GM12878 (cell line): Measurements from ENCODE around the gene PRKCI. TPM values are rescaled to one million over a fixed set of nuclear protein-coding genes. Genes with fewer than 3 reads are reported as not detected.

Source experiments
- ATAC-seq: fragments of 200-7000 bp; cut with Tn5 transposase; 3 replicates; pipeline ENCODE4 v1.9.1; 2020; ENCODE audit warnings: mild to moderate bottlenecking, moderate library complexity
- BruUV-seq: library from RNA; stranded (reverse); fragments of 400-500 nt; replicated peaks from 2 replicates; lab custom pipeline; 2021; lab: Mats Ljungman, UMichigan
- CTCF ChIA-PET: fragments of 300-600 bp; sonication (Branson Sonifier 250); formaldehyde crosslinking; extraction: SDS; loops from one replicate; lab custom pipeline; 2021; ENCODE audit warnings: inconsistent platforms; lab: Yijun Ruan, JAX
- POLR2A ChIA-PET: fragments of 350-600 bp; formaldehyde crosslinking; extraction: SDS; loops from one replicate; lab custom pipeline; 2021; ENCODE audit warnings: inconsistent platforms; lab: Charles Lee
- RAD21 ChIA-PET: fragments of 300-600 bp; sonication (Branson Sonifier 250); formaldehyde crosslinking; loops from one replicate; lab custom pipeline; 2023; ENCODE audit warnings: antibody characterized with exemption; ENCODE audit not compliant: unreplicated experiment; lab: Charles Lee
- SMC1A ChIA-PET: fragments of 300-600 bp; sonication (Branson Sonifier 250); formaldehyde crosslinking; loops from one replicate; lab custom pipeline; 2023; ENCODE audit not compliant: unreplicated experiment, uncharacterized antibody; lab: Charles Lee
- DNase-seq: peaks from one replicate; pipeline ENCODE4 v3.0.0-alpha.2; 2011; ENCODE audit warnings: low read depth, low spot score
- FAIRE-seq: peaks from 3 replicates; lab custom pipeline; 2011; peaks lifted over from hg19 to GRCh38; lab: Jason Lieb, UNC
- H2AFZ ChIP-seq: 2 replicates; pipeline ENCODE4 v1.6.0; 2011; ENCODE audit warnings: low read depth, low read length, control low read depth; ENCODE audit not compliant: control insufficient read depth
- H3K27ac ChIP-seq: 2 replicates; pipeline ENCODE4 v1.5.1; 2011; ENCODE audit warnings: control low read depth; ENCODE audit not compliant: control insufficient read depth, insufficient read depth
- H3K27me3 ChIP-seq, 2 experiments: replicated peaks in 1 of 2; 2 replicates each; pipeline versions ENCODE4 v1.6.0 to v1.6.1; 2011; ENCODE audit warnings: low read length in 1 of 2; ENCODE audit not compliant: control insufficient read depth in 2 of 2, insufficient read depth in 2 of 2
- H3K36me3 ChIP-seq, 2 experiments: 2 replicates each; pipeline ENCODE4 v1.5.1; 2011; ENCODE audit warnings: low read length in 1 of 2; ENCODE audit not compliant: control insufficient read depth in 2 of 2, insufficient read depth in 2 of 2
- H3K4me1 ChIP-seq: 2 replicates; pipeline ENCODE4 v1.6.1; 2011; ENCODE audit warnings: mild to moderate bottlenecking, low read length, moderate library complexity, mixed read lengths; ENCODE audit not compliant: control insufficient read depth, insufficient read depth
- H3K4me2 ChIP-seq: 2 replicates; pipeline ENCODE4 v1.6.0; 2011; ENCODE audit warnings: control low read depth; ENCODE audit not compliant: control insufficient read depth, insufficient read depth
- H3K4me3 ChIP-seq: fragments of 200-600 bp; sonication (generic); 2 replicates; pipeline ENCODE4 v1.5.1; 2016
- H3K79me2 ChIP-seq: 2 replicates; pipeline ENCODE4 v1.6.0; 2011; ENCODE audit warnings: low read length; ENCODE audit not compliant: control insufficient read depth, insufficient read depth
- H3K9ac ChIP-seq: 2 replicates; pipeline ENCODE4 v1.8.0; 2011; ENCODE audit warnings: low read length, control low read depth, mixed read lengths; ENCODE audit not compliant: control insufficient read depth, insufficient read depth
- H3K9me3 ChIP-seq: replicated peaks from 3 replicates; pipeline ENCODE4 v1.5.1; 2011; ENCODE audit warnings: mild to moderate bottlenecking, low read length; ENCODE audit not compliant: control insufficient read depth, insufficient read depth
- H4K20me1 ChIP-seq: 2 replicates; pipeline ENCODE4 v1.6.0; 2011; ENCODE audit not compliant: control insufficient read depth, insufficient read depth
- BCL11A ChIP-seq: IDR thresholded peaks from 2 replicates; pipeline ENCODE4 v1.6.1; 2011; ENCODE audit warnings: low read depth, low read length
- CHD2 ChIP-seq: IDR thresholded peaks from 2 replicates; pipeline ENCODE4 v1.6.1; 2011; ENCODE audit warnings: low read depth, low read length, improper control_type of control experiment, borderline replicate concordance
- ELK1 ChIP-seq: IDR thresholded peaks from 2 replicates; pipeline ENCODE4 v1.6.1; 2012; ENCODE audit warnings: low read depth, low read length, improper control_type of control experiment
- MEF2A ChIP-seq: IDR thresholded peaks from 2 replicates; pipeline ENCODE4 v1.6.1; 2011; ENCODE audit warnings: low read depth, mild to moderate bottlenecking, low read length, moderate library complexity; ENCODE audit not compliant: insufficient read depth
- MTA2 ChIP-seq: fragments of 450-650 bp; IDR thresholded peaks from 2 replicates; pipeline ENCODE4 v1.6.1; 2016; ENCODE audit warnings: low read depth, mild to moderate bottlenecking, moderate library complexity
- PKNOX1 ChIP-seq: fragments of 450-650 bp; IDR thresholded peaks from 2 replicates; pipeline ENCODE4 v1.6.1; 2016; ENCODE audit warnings: mild to moderate bottlenecking
- RAD51 ChIP-seq: fragments of 450-650 bp; IDR thresholded peaks from 2 replicates; pipeline ENCODE4 v1.6.1; 2016; ENCODE audit warnings: moderate library complexity, mild to moderate bottlenecking, inconsistent platforms
- RBBP5 ChIP-seq: fragments of 200-600 bp; sonication (generic); conservative IDR thresholded peaks from 2 replicates; pipeline ENCODE4 v1.6.1; 2016
- RCOR1 ChIP-seq: conservative IDR thresholded peaks from 2 replicates; pipeline ENCODE4 v1.6.1; 2012; ENCODE audit warnings: low read depth, low read length, improper control_type of control experiment
- ZZZ3 ChIP-seq: IDR thresholded peaks from 2 replicates; pipeline ENCODE4 v1.6.1; 2011; ENCODE audit warnings: low read depth; ENCODE audit not compliant: control insufficient read depth, insufficient read length
- WGBS: methylation state at CpG from one replicate; pipeline ENCODE4 v1.1.6; 2016; ENCODE audit warnings: low lambda C conversion rate; ENCODE audit not compliant: insufficient replicate concordance, insufficient coverage; ENCODE audit errors: missing lambda C conversion rate; 5-methylcytosine and 5-hydroxymethylcytosine counted together
- in situ Hi-C: fragments of 300-500 bp; cut with MboI; formaldehyde crosslinking; loops from 9 replicates; pipeline ENCODE4 v1.14.3; 2018; ENCODE audit warnings: mixed read lengths
- intact Hi-C: fragments of 100-400 bp; cut with micrococcal nuclease; formaldehyde crosslinking; loops from one replicate; pipeline ENCODE4 v1.14.2; 2022; ENCODE audit not compliant: unreplicated experiment
- polyA plus RNA-seq, 11 experiments: library from polyadenylated mRNA; depleted of rRNA in 4 of 11; unstranded in 6 of 11; stranded (reverse) in 5 of 11; fragments of >200 nt; fragmentation: Nextera tagmentation in 4 of 11; fragmentation: Illumina TruSeq in 1 of 11; extraction: Ambion mirVana in 4 of 11; extraction: Trizol in 1 of 11; gene quantifications; 1 replicate in 1 of 11; 2 replicates in 10 of 11; pipeline versions ENCODE4 v1.2.1 to v1.2.3, GENCODE V29; 2011 to 2016; ENCODE audit warnings: inconsistent platforms in 2 of 11, missing spikeins in 2 of 11, low read depth in 1 of 11
- total RNA-seq, 4 experiments: library from RNA; depleted of rRNA in 3 of 4; stranded (reverse); fragments of >200 nt in 3 of 4; fragmentation: Illumina TruSeq in 1 of 4; extraction: Trizol in 1 of 4; gene quantifications; 2 replicates each; pipeline versions ENCODE4 v1.2.1 to v1.2.3, GENCODE V29; 2013 to 2021

Gene PRKCI
- total and polyA plus RNA-seq, 10 of the 15 experiments (the other 5 are each of a cell fraction or from before 2014, with no cell fraction given) = 3.5 to 15.4 (median 11.8) TPM

DNA sequence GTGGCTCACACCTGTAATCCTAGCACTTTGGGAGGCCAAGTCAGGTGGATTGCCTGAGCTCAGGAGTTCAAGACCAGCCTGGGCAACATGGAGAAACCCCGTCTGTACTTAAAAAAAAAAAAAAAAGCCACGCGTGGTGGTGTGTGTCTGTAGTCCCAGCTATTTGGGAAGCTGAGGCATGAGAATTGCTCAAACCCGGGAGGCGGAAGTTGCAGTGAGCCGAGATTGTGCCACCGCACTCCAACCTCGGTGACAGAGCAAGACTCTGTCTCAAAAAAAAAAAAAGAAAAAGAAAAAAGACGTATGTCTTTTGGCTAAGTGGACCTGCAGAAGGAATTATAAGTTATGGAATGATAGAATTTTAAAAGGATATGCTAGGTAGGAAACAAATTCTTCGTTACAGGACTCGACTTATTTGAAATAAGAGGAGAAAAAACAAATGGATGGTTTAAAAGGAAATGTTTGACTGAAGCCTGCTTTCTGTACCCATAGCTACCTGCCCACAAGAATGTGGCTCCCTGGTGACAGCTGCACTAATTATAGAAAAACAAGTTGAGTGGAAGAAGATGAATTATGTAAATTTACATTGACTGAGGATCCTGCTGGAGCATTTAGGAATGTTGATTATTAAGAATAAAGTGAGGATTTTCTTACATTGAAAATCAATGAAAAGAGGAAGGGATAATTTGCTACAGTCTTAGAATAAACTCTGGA lies 99.3 kb downstream of the PRKCI start:
- CTCF ChIA-PET = no interaction called here
- no peak overlapping the region for H2AFZ ChIP-seq

More for the DNA sequence above, 99.3 kb downstream of the PRKCI start:
- WGBS = 63% methylated on average over 11 of the region's 11 CpGs
- no peaks in the 10 kb centered on the region for H3K79me2 ChIP-seq
- DNase-seq = no peak
- intact Hi-C loops (no loop called here), in situ Hi-C loops (no loop called here)
- BruUV-seq = no TSS peak
- no peak for ATAC-seq
- H3K9ac ChIP-seq = no peak overlapping the region
- H3K4me3 ChIP-seq = no peak overlapping the region
- H3K27ac ChIP-seq = no peak overlapping the region
- ChIA-PET POLR2A (interaction anchor here (0.7 kb wide), 1 partner anchor 72 kb away, joined by 6 read pairs; no protein-coding TSS in a partner anchor), SMC1A (interaction anchor here (0.7 to 2.0 kb wide), 4 partner anchors 14 to 380 kb away, joined by 3 to 9 read pairs (median 4); no protein-coding TSS in a partner anchor), RAD21 (no interaction called here)
- H3K4me1 ChIP-seq = no peaks in the 10 kb centered on the region
- no peak for FAIRE-seq
- H4K20me1 ChIP-seq = no peaks in the 10 kb centered on the region
- H3K36me3 ChIP-seq = no peaks in the 10 kb centered on the region
- no peaks in the 10 kb centered on the region; the same call in 2 of the 3 replicates for H3K9me3 ChIP-seq
- no peaks in the 10 kb centered on the region for H3K27me3 ChIP-seq
- TF ChIP-seq RAD51 (no peak), RCOR1 (no peak), PKNOX1 (no peak), CHD2 (no peak), RBBP5 (no peak), MEF2A (no peak), ZZZ3 (no peak), BCL11A (no peak), MTA2 (no peak), ELK1 (no peak)
- H3K4me2 ChIP-seq = no peak overlapping the region
